Urothelium cell line (cell line): ENCODE data around the gene CHRD.

ENCODE experiments used
- DNase-seq: peaks from one replicate; pipeline ENCODE4 v3.0.0; 2011; ENCODE audit warnings: low spot score, mixed read lengths
- FAIRE-seq: peaks from 2 replicates; lab custom pipeline; 2011; peaks lifted over from hg19 to GRCh38; lab: Jason Lieb, UNC

Gene CHRD

DNA sequence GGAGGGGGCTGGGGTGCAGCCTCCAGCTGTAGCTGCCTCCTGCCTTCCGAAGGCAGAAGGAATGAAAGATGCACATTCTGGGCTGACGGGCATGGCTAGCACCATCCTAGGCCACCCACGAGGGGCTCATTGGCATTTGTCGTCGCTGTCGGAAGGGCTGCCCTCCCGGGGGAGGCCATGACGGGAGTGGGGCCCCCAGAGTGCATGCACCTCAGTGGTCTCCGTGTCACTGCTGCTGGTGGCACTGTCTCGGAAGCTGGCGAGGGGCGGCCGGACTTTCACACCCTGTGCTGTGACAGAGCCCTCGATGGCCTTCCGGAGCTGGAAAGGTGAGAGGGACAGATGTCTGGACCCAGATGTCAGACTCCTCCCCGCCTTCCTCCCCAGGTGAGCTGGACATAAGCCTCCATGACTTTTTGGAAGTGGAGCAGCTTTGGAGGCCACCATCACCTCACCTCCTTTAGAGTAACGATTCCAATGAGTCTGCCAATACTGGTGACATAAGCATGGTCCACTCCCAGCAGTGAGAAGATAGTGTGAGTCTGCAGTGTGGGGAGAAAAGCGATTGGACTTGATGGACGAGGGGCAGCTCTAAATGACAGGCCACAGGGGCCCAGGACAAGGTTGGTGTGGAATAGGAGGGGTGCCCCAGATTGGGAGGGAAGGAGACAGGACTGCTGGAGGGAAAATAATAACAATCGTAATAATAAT, 33.2 kb upstream of the CHRD start:
- FAIRE-seq: no peak

DNA sequence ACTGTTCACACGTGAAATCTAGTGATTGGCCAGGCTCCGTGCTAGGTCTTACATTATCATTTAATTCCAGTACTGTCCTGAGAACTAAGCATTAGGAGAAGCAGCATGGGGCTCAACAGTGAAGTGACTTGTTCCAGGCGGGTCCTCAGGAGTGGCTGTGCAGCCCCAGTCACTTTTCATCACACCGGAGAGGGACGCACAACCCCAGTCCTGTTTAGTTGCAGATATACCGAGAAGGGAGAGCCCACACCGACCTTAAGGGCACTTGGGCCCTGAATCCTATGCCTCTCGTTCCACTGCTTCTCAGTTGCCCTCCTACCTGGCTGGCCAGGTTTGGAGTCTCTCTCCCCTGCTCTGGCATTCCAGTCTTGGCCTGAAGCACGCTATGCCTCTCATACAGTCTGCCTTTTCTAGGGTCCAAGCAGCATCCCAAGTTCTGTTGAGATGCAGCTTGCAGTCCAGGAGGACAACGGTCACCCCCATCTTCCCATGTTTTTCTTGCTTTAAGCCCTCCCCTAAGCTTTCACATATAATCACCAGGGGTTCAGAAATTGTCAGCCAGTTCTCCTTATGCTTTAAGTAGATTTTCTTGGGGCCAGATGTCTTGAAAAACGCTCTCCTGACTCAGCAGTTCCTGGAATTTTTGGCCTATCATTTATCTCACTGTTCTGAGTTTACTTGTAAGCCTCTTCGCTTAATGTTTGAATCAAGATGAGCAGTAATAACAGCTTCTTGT, 32.4 kb upstream of the CHRD start:
- FAIRE-seq (no peak), DNase-seq (no peak)

More for the DNA sequence above, 33.2 kb upstream of the CHRD start:
- DNase-seq: no peak

DNA sequence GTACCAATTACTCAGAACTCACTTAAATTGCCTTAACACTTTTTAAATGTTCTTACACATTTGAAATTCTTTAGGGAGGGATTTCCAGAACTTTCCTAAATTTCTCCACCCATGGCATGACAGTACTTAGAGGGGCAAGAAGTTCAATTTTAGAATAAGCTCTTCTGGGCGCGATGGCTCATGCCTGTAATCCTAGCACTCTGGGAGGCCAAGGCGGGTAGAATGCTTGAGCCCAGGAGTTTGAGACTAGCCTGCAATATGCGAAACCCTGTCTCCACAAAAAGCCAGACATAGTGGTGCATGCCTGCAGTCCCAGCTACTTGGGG, 31.8 kb upstream of the CHRD start:
- DNase-seq (no peak), FAIRE-seq (no peak)

DNA sequence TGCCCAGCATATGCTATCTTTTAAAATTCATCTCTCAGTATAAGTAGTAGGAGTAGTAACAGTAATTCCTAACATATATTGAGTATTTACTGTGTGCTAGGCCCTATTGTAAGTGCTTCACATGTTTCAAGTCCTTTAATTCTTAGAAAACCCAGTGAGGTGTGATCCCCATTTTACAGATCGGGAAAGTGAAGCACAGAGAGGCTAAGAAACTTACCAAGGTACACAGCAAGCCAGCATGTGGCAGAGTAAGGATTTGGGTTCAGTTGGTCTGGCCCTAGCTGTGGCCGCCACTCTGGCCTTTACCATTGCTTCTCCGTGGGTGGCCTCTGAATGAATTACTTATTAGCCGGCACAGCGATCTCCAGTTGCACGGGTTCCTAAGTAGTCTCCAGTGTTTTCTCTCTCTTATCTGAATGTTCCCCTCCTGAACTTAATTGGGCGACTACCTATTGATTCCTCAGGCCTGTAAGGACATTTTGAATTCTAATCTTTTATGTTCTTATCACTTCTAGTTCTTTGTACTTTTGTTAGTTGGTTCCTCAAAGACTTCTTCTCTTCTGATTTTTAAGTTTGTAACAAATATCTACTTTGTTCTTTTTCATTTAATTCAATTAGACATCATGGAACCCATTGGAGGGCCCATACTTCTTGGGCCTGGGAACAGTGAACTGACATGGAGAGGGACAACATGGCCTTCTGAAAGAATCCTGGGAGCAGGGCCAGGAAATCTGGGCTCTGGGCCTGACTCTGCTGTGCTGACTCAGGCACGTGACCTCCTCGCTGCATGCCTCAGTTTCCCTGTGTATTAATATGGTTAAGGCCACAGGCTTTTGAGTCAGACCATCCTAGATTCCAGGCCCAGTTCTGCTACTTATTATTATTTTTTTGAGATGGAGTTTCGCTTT, 30.0 kb upstream of the CHRD start:
- FAIRE-seq: no peak
- DNase-seq: no peak

DNA sequence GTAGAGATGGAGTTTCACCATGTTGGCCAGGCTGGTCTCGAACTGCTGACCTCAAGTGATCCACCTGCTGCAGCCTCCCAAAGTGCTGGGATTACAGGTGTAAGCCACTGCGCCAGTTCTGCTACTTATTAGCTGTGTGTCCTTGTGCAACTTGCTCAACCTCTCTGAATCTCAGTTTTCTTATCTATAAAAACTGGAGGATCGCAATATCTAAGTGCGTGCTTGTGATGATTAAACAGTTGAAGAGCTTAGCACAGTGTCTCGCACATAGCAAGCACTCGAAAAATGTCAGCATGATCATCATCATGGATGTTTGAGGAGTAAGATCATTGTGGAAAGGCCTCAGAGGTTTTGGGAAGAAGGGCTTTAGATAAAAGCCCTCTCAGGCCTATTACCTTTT, 29.2 kb upstream of the CHRD start:
- FAIRE-seq: no peak

DNA sequence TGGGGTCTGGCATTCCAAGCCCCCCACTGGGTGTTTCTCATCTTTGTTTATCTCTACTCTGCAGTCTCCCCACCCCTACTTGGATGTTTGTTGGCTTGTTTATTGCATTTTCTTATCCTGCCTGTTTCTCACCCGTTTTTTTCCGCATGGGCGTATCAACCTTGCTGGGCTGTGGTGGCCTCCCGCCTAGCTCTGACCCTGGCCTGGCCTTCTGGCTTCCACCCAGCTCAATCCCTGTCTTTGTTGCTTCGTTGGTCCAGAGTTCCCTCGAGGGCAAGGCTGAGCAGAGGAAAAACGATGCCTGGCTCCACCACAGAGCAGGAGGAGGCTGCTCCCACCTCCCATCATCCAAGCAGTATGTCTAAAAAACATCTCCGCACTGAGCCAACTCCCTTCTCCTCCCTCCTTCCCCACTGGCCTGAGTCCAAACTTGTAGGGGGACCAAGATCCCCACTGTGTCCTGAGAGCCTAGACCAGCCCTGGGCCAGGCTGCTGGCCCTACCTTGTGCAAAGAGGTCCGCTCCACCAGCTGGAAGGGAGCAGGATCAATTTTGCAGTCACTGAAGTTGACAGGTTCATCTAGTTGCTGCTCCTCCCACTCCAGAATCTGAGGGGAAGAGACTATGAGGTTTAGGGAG, 28.2 kb upstream of the CHRD start:
- no peak for DNase-seq
- FAIRE-seq: no peak

More for the DNA sequence above, 29.2 kb upstream of the CHRD start:
- DNase-seq: no peak

DNA sequence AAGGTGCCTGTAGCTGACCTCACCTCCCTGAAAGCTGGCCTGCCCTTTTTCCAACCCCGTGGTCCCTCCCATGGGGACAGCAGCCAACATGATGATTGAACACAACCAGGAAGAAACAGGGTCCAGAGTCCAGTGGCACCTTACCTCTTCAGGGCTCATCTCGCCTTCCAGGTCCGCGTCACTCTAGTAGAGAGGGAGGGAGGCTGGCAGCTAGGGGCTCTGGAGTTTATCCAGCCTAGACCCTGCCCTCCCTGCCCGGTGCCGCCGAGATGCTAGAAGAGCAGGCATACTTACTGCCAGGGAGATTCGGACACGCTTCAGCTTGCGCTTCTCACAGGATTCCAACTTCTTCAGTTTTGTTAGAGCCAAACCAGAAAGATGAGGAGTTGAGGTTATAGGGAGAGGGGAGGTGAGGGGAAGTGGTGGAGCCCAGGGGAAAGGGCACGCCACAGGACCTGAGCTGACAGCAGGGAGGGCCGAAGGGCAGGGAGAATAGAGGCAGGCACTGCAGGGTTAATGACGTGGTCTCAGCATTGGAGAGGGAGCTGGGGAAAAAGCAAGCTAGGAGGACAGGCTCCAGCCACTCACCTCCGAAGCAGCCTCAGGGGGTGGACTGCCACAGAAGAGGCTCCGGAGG, 27.6 kb upstream of the CHRD start:
- no peak for FAIRE-seq
- DNase-seq: no peak

DNA sequence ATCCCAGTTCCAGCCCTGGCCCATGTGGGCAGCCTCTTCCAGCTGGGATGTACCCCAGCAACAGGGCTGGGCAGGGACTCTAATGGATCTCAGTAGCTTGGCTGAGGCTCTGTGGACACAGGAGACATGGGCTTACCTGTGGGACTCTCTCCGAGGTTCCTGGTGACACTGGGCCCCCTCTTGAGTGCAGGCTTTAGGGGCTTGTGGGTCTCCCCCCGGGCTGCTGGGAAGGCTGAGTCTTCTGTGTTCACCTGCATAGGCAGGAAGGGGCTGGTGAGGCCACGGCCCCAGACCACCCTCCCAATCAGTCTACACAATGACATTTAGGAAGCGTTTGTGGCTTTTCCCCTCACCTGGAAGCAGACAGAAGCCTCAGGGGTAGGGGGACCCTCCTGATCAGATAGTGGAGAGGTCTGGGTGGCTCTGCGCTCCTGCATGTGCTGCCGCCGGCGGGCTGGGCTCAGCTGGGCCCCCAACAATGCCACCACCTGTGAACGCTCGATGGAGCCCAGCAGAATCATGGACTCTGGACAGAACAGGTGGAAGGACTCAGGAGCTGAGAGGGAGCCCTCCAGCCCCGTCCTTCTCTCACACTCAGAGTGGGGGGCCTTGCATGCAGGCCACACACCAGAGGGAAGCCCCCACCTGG, 26.8 kb upstream of the CHRD start:
- FAIRE-seq (no peak), DNase-seq (no peak)

DNA sequence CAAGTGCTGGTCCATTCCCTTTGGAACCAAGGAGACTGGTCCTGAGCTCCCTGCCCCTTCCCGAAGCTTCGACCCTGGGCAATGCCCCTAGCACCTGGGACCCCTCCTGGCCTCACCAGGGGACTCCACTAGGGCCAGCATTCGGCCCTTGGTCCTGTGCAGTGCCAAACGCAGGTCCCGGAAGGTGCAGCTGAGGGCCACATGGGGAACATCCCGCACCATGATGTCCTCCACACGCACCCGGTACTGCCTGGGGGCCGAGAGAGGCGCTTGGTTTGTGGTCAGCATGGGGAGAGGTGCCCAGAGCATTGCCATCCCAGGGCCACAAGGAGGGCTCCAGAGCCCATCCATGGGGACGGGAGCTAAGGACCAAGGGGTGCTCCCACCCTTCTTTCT, 26.3 kb upstream of the CHRD start:
- DNase-seq (no peak), FAIRE-seq (no peak)

DNA sequence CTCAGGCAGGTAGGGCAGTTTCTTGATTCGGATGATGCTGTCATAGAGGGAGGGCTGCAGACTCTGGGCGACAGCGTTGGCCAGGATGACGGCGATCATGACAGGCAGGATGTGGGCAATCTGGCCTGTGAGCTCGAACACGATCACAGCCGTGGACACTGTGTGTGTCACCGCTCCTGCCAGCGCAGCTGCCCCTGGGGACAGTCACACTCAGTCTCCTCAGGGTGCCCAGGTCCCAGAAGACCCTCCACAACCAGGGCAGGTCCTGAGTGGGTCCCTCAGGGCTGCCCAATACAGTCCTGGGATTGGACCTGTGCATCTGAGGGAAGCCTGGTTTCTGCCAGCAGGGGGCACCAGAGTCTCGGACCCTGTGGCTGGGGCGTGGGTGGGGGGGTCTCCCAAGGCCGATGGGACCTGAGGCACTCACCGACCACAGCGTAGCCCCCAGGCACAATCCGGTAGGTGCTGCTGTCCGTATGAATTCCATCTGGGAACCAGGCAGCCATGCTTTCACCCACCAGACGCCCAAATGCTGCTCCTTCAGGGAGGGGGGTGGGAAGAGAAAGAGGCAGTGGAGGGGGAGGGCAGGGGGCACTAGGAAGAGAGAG, 25.6 kb upstream of the CHRD start:
- peak; percentile 72 for FAIRE-seq
- peak; percentile 66 for DNase-seq

DNA sequence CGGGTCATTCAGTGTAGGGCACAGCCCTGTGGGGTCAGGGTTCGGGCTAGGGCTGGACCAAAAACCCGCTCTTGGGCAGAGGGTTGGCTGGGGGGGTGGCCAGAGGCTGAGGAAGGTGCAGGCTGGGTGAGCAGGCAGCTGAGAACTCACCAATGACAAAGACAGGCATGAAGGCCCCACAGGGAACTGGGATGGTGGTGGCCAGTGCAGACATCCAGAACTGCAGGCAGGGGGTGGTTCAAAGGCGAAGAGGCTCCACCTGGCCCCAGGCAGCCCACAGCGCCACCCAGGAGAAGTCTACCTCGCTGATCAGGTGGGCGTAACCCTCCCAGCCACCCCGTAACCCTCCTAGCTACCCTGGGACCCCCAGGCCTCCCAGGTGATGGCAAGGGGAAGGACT, 25.1 kb upstream of the CHRD start:
- FAIRE-seq: no peak

DNA sequence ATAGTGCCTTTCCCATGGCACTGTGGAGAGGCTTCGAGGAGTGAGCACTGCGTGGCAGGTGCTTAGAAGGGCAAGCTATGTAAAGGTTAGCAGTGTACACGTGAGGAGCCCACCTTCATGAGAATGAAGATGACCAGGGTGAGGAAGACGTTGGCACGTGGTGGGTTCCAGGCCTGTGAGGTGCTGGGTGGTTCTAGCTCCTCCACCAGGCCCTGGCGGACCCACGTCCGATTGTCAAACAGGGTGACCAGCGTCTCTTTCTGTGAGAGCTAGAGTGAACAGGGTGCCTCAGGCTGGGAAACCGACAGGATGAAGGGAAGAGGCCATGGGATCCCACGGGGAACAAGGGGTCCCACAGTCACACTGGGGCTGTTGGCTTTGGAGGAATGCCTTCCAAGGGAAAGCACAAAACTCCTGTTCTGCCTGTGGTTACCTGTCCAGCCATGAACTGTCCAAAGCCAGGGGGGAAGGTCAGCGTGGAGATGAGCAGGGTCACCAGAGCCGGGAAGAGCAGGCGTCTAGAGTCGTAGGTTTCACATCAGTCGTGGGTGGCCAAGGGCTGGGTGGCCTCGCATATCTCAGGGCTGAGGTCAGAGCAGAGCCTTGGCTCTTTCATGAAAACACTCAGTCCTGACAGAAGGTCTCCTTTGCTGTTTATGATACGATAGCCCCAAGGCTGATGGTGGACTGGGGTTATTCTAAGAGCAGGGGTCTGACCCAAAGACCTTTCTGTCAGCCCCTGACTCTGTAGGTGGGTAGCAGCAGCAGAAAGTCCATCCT, 24.4 kb upstream of the CHRD start:
- DNase-seq (no peak), FAIRE-seq (peak; percentile 68)

More for the DNA sequence above, 25.1 kb upstream of the CHRD start:
- DNase-seq: no peak

DNA sequence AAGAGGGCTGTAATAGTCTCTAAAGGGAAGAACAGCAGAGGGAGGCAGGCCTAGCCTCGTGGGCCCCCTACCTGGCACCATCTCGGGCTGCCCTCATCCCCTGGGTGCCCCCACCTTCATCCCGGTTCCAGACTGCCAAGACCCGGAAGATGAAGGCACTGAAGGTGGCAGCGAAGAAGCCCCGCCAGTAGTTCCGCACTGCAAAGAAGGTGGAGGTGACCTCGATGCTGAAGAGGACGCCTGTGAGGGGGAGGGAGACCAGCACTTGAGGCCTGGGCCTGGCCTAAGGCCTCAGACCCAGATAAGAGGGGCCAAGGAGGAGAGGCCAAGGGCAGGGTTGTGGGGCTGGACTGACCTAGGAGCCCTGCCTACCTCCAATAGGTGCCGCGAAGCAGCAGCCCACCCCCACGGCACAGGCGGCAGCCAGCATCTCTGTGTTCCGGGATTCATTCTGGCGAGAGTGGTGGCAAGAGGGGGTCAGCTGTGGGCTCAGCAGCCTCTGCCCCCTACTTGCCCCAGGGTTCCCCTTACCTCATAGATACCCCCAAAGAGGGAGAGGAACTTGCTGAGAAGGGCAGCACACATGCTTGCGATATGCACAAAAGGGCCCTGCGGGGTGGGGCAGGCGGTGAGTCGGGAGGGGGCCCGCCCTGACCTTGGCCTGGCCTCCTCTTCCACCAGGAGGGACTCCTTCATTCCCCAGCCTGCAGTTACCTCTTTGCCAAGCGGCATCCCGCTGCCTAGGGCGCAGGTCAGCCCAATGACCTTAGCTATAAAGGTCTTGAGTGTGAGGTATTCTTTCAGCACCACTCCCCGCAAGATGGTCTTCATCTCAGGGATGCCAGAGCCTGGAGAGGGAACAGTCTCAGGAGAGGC, 22.4 kb upstream of the CHRD start:
- no peak for DNase-seq
- no peak for FAIRE-seq

DNA sequence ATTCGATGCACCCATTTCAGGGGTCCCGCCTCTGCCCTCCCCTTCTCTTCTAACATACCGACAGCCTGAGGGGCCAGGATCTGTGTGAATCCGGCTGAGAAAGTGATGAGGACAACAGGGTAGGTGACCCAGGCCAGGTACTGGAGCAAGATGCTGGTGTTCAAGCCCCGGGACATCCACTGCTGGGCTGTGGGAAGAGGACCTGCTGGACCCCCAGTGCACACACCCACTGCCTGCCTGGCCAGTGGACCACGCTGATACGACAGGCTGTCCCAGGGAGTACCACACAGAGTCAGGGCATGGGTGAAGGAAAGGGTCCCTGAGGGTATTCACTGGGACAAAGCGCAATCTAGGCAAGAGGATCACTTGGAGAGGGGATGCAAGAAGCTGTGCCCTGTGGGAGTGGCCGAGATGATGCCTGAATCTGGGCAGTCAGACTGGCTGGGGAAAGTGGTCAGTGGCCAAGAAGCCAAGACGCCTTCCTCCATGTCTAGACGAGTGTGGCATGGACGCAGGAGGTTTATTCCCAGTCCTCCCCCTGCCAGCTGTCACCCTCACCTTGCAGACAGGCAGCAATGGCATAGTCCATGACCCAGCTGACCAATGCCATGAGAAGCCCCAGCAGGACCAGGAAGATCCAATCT, 21.6 kb upstream of the CHRD start:
- DNase-seq (no peak), FAIRE-seq (no peak)

DNA sequence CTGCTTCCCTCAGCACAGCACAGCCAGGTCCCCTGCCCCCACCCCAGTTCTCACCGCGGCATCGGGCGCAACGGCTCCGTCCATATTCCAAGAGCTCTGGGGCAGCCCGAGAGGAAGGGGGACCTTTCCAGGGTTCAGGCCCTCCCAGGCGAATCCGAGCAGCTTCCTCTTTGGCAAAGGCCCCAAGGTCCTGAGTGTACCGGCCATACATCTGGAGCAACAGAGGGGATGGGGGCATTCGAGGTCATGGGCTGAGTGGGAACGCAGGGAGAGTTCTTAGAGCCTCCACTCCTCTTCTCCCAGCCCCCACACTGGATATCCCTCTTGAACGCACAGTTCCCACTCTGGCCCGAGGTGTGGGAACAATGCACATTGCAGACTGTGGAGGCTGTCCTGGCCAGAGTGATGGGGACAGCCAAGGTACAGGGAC, 20.9 kb upstream of the CHRD start:
- no peak for FAIRE-seq
- no peak for DNase-seq

DNA sequence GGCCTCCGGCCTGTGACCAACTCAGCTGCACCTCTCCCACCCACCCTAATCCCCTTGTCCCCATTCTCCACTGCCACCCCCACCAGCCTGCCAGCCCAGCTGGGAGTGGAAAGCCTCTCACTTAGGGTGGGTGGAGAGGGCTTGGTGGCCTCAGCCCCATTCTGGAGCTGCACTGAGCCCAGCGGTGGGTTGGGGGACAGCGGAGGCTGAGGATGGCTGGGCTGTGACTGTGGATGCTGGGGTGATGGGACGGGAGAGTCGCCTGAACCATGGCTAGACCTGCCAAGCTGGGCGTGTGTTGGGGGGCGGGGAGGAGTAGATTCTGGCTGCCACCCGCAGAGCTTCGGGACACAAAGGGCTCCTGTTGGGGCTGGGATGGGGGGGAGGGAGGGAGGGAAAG, 20.2 kb upstream of the CHRD start:
- FAIRE-seq (peak; percentile 61), DNase-seq (no peak)
